HG02571 (cell line): ENCODE measurements around the gene USP12.
A peak's percentile ranks its signal among the peaks of the same experiment; 100 is the strongest.
"Not testable (repeated sequence)": the region's sequence is repeated elsewhere in the genome, so short reads cannot be mapped to it uniquely, and the experiment has no call there.

Source experiments
- ATAC-seq: cut with Tn5 transposase; IDR thresholded peaks from one replicate; pipeline ENCODE4 v1.9.1; 2021; ENCODE audit warnings: mild to moderate bottlenecking, moderate library complexity; ENCODE audit not compliant: unreplicated experiment

USP12 gene

GRCh38 chr13:27151798-27152599 lies 19.6 kb downstream of the USP12 start:
- ATAC-seq, result no peak

GRCh38 chr13:27149702-27150101 lies 21.9 kb downstream of the USP12 start:
- no peak for ATAC-seq

- ATAC-seq, result no peak
These were observed 22.7 kb downstream of the USP12 start for GRCh38 chr13:27148900-27149299.

GRCh38 chr13:27147530-27148170 lies 24.0 kb downstream of the USP12 start:
- peak; percentile 68 for ATAC-seq

GRCh38 chr13:27141746-27142145 lies 29.9 kb downstream of the USP12 start:
- ATAC-seq, result no peak

GRCh38 chr13:27141159-27141558 lies 30.5 kb downstream of the USP12 start:
- ATAC-seq, result not testable (repeated sequence)

- peak; percentile 54 for ATAC-seq
These were observed 31.6 kb downstream of the USP12 start for GRCh38 chr13:27140060-27140459.

- no peak for ATAC-seq
These were observed 32.0 kb downstream of the USP12 start for GRCh38 chr13:27139565-27139964.

- no peak for ATAC-seq
These were observed 33.0 kb downstream of the USP12 start for GRCh38 chr13:27138457-27139093.

- no peak for ATAC-seq
These were observed 33.9 kb downstream of the USP12 start for GRCh38 chr13:27137759-27138158.

GRCh38 chr13:27135023-27135422 lies 36.6 kb downstream of the USP12 start:
- no peak for ATAC-seq

- ATAC-seq, result no peak
These were observed 37.7 kb downstream of the USP12 start for GRCh38 chr13:27133889-27134288.

- ATAC-seq, result peak; percentile 39
These were observed 39.1 kb downstream of the USP12 start for GRCh38 chr13:27132538-27132937.

- ATAC-seq, result no peak
These were observed 39.7 kb downstream of the USP12 start for GRCh38 chr13:27131906-27132305.

GRCh38 chr13:27130979-27131623 lies 40.5 kb downstream of the USP12 start:
- peak; percentile 87 for ATAC-seq

GRCh38 chr13:27130223-27130978 lies 41.2 kb downstream of the USP12 start:
- ATAC-seq, result no peak

GRCh38 chr13:27128825-27129627 lies 42.6 kb downstream of the USP12 start:
- no peak for ATAC-seq

GRCh38 chr13:27126859-27127258 lies 44.8 kb downstream of the USP12 start:
- ATAC-seq, result no peak

GRCh38 chr13:27125357-27126282 lies 46.0 kb downstream of the USP12 start:
- ATAC-seq, result no peak
